MM.1S (cell line): ENCODE results near the gene MYO10.

ENCODE experiments used
- DNase-seq: peaks from one replicate; pipeline ENCODE4 v3.0.0-alpha.2; 2015
- H2AFZ ChIP-seq: fragments of 300-600 bp; sonication (generic); 2 replicates; pipeline ENCODE4 v1.6.0; 2016; ENCODE audit warnings: antibody characterized with exemption, low read length
- H3F3A ChIP-seq: fragments of 300-600 bp; sonication (generic); 2 replicates; pipeline ENCODE4 v1.6.1; 2016; ENCODE audit warnings: mild to moderate bottlenecking, antibody characterized with exemption, low read length, moderate library complexity, mixed read lengths; ENCODE audit not compliant: insufficient read depth
- H3K27ac ChIP-seq: fragments of 300-600 bp; sonication (generic); 2 replicates; pipeline ENCODE4 v1.5.1; 2016; ENCODE audit warnings: mild to moderate bottlenecking, low read length
- H3K27me3 ChIP-seq: fragments of 300-600 bp; sonication (generic); replicated peaks from 2 replicates; pipeline ENCODE4 v1.6.0; 2016; ENCODE audit warnings: low read length; ENCODE audit not compliant: insufficient read depth
- H3K36me3 ChIP-seq: fragments of 300-600 bp; sonication (generic); replicated peaks from 2 replicates; pipeline ENCODE4 v1.6.1; 2016; ENCODE audit warnings: mild to moderate bottlenecking, low read length, mixed read lengths; ENCODE audit not compliant: insufficient read depth
- H3K4me1 ChIP-seq: fragments of 300-600 bp; sonication (generic); 2 replicates; pipeline ENCODE4 v1.6.1; 2016; ENCODE audit warnings: low read length, mixed read lengths
- H3K4me2 ChIP-seq: fragments of 300-600 bp; sonication (generic); 2 replicates; pipeline ENCODE4 v1.6.0; 2016; ENCODE audit warnings: low read depth, low read length
- H3K4me3 ChIP-seq: fragments of 300-600 bp; sonication (generic); 2 replicates; pipeline ENCODE4 v1.5.1; 2016; ENCODE audit warnings: low read length, mixed read lengths
- H3K79me2 ChIP-seq: fragments of 300-600 bp; sonication (generic); 2 replicates; pipeline ENCODE4 v1.6.1; 2016; ENCODE audit warnings: mixed run types, low read length, mixed read lengths
- H3K9ac ChIP-seq: fragments of 300-600 bp; sonication (generic); 2 replicates; pipeline ENCODE4 v1.6.1; 2016; ENCODE audit warnings: low read length, mixed read lengths
- H3K9me2 ChIP-seq: fragments of 300-600 bp; sonication (generic); replicated peaks from 2 replicates; pipeline ENCODE4 v1.6.1; 2016; ENCODE audit warnings: mild to moderate bottlenecking, low read length, mixed read lengths; ENCODE audit not compliant: insufficient read depth
- H3K9me3 ChIP-seq: fragments of 300-600 bp; sonication (generic); replicated peaks from 2 replicates; pipeline ENCODE4 v1.6.1; 2016; ENCODE audit warnings: mild to moderate bottlenecking, low read length, mixed read lengths; ENCODE audit not compliant: insufficient read depth
- H4K20me1 ChIP-seq: fragments of 300-600 bp; sonication (generic); 2 replicates; pipeline ENCODE4 v1.6.1; 2016; ENCODE audit warnings: mild to moderate bottlenecking, low read length, moderate library complexity, mixed read lengths; ENCODE audit not compliant: insufficient read depth
- CTCF ChIP-seq: fragments of 300-600 bp; sonication (generic); IDR thresholded peaks from 2 replicates; pipeline ENCODE4 v1.5.1; 2016; ENCODE audit warnings: antibody characterized with exemption, low read length, mixed read lengths
- EZH2 ChIP-seq: fragments of 300-600 bp; sonication (generic); optimal IDR thresholded peaks from 2 replicates; pipeline ENCODE3; 2017; ENCODE audit warnings: low read depth, mild to moderate bottlenecking, antibody characterized with exemption, low read length, mixed read lengths
- EZH2phosphoT487 ChIP-seq: fragments of 300-600 bp; sonication (generic); IDR thresholded peaks from 2 replicates; pipeline ENCODE4 v1.6.1; 2018; ENCODE audit warnings: antibody characterized with exemption, low read length

The MYO10 gene

DNA sequence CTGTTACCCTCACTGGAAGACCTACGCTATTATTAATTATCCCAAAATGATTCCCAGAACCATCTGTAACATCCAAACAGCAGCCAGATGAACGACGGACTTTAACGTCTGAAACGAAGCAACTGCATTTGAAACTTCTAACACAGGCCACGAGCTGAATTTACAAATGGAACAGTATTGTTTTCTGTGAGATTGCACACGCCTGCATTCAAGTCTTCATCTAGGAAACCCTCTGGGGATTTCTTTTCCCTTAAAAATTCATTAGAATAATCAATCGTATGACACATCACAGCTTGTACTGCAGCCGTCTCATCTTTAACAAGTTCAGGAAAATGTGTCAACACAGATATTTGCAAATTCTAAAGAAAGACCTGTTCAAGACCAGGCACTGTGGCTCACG lies 80.2 kb downstream of the MYO10 start:
- Histone ChIP-seq H3K9ac (no peak overlapping the region), H3K4me1 (no peaks in the 10 kb centered on the region), H2AFZ (no peak overlapping the region), H3K36me3 (no peaks in the 10 kb centered on the region), H3K4me2 (no peak overlapping the region), H3K27ac (no peak overlapping the region), H3F3A (no peaks in the 10 kb centered on the region), H3K79me2 (no peaks in the 10 kb centered on the region), H4K20me1 (no peaks in the 10 kb centered on the region), H3K27me3 (no peaks in the 10 kb centered on the region), H3K9me2 (no peaks in the 10 kb centered on the region), H3K4me3 (no peak overlapping the region), H3K9me3 (no peaks in the 10 kb centered on the region)
- TF ChIP-seq CTCF: no peak
- TF ChIP-seq EZH2phosphoT487: no peak
- TF ChIP-seq EZH2: no peak
- DNase-seq: no peak

GRCh38 chr5:16855485-16855884 lies 80.6 kb downstream of the MYO10 start:
- Histone ChIP-seq H3K9me3 (no peaks in the 10 kb centered on the region), H2AFZ (no peak overlapping the region), H4K20me1 (no peaks in the 10 kb centered on the region), H3F3A (no peaks in the 10 kb centered on the region), H3K27ac (no peak overlapping the region), H3K4me3 (no peak overlapping the region), H3K79me2 (no peaks in the 10 kb centered on the region), H3K9ac (no peak overlapping the region), H3K4me2 (no peak overlapping the region), H3K9me2 (no peaks in the 10 kb centered on the region), H3K27me3 (no peaks in the 10 kb centered on the region), H3K36me3 (no peaks in the 10 kb centered on the region), H3K4me1 (no peaks in the 10 kb centered on the region)
- DNase-seq: no peak
- no peak for TF ChIP-seq EZH2phosphoT487
- TF ChIP-seq EZH2: no peak
- no peak for TF ChIP-seq CTCF

DNA sequence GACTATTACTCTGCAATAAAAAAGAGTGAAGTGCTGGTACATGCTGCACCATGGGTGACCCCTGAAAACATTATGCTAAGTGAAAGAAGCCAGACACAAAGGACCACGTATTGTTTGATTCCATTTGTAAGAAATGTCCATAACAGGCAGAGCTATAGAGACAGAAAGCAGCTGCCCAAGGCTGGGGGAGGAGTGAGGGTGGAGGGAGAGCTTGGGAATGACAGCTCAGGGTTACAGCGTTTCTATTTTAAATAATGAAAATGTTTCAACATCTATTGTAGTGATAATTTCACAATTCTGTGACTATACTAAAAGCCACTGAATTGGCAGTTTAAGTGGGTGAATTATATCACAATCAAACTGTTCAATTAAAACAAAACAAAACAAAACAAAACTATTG lies 81.7 kb downstream of the MYO10 start:
- H3K27me3 ChIP-seq: no peaks in the 10 kb centered on the region
- H4K20me1 ChIP-seq: no peaks in the 10 kb centered on the region
- H3K27ac ChIP-seq: no peak overlapping the region
- no peaks in the 10 kb centered on the region for H3K36me3 ChIP-seq
- no peaks in the 10 kb centered on the region for H3K9me2 ChIP-seq
- H3K9ac ChIP-seq: no peak overlapping the region
- no peak for TF ChIP-seq EZH2phosphoT487
- no peak for TF ChIP-seq CTCF
- no peak for TF ChIP-seq EZH2
- H3K4me1 ChIP-seq: no peaks in the 10 kb centered on the region
- no peak overlapping the region for H3K4me3 ChIP-seq
- no peaks in the 10 kb centered on the region for H3K9me3 ChIP-seq
- no peak for DNase-seq
- no peak overlapping the region for H3K4me2 ChIP-seq
- H3F3A ChIP-seq: no peaks in the 10 kb centered on the region
- H3K79me2 ChIP-seq: no peaks in the 10 kb centered on the region
- H2AFZ ChIP-seq: no peak overlapping the region

- Histone ChIP-seq H3K4me2 (no peak overlapping the region), H3K27ac (no peak overlapping the region), H3K9me2 (no peaks in the 10 kb centered on the region), H3K36me3 (no peaks in the 10 kb centered on the region), H3K9me3 (no peaks in the 10 kb centered on the region), H3K27me3 (no peaks in the 10 kb centered on the region), H3K4me3 (no peak overlapping the region), H2AFZ (no peak overlapping the region), H3K9ac (no peak overlapping the region), H3K79me2 (no peaks in the 10 kb centered on the region), H3F3A (no peaks in the 10 kb centered on the region), H3K4me1 (no peaks in the 10 kb centered on the region), H4K20me1 (no peaks in the 10 kb centered on the region)
- no peak for DNase-seq
- TF ChIP-seq EZH2: no peak
- no peak for TF ChIP-seq EZH2phosphoT487
- TF ChIP-seq CTCF: no peak
These were observed 82.6 kb downstream of the MYO10 start for GRCh38 chr5:16853518-16853917.
